Suprapubic skin (tissue), 4 donors: ENCODE data around the gene COX7B2.

Source experiments
- EP300 ChIP-seq: sonication (generic); formaldehyde crosslinking; IDR thresholded peaks from one replicate; pipeline ENCODE4 v1.6.1; 2017; ENCODE audit warnings: antibody characterized with exemption
- POLR2A ChIP-seq, 2 donors: fragments of 450-650 bp; IDR thresholded peaks; one replicate each; pipeline ENCODE4 v1.6.1; 2017; ENCODE audit warnings: antibody characterized with exemption in 2 of 2, mild to moderate bottlenecking in 2 of 2, moderate library complexity in 2 of 2
- POLR2AphosphoS5 ChIP-seq, 3 donors: sonication (generic); formaldehyde crosslinking; IDR thresholded peaks; one replicate each; pipeline ENCODE4 v1.6.1; 2017; ENCODE audit warnings: antibody characterized with exemption in 3 of 3
- TF ChIP-seq, protein P1 (sequence below), 2 donors: fragments of 200-600 bp in 1 of 2; fragments of 450-650 bp in 1 of 2; sonication (generic) in 1 of 2; IDR thresholded peaks; one replicate each; pipeline ENCODE4 v1.5.1; 2016 to 2019; ENCODE audit warnings: antibody characterized with exemption in 2 of 2, mild to moderate bottlenecking in 1 of 2, moderate library complexity in 1 of 2

- TF ChIP-seq, protein P1, sequence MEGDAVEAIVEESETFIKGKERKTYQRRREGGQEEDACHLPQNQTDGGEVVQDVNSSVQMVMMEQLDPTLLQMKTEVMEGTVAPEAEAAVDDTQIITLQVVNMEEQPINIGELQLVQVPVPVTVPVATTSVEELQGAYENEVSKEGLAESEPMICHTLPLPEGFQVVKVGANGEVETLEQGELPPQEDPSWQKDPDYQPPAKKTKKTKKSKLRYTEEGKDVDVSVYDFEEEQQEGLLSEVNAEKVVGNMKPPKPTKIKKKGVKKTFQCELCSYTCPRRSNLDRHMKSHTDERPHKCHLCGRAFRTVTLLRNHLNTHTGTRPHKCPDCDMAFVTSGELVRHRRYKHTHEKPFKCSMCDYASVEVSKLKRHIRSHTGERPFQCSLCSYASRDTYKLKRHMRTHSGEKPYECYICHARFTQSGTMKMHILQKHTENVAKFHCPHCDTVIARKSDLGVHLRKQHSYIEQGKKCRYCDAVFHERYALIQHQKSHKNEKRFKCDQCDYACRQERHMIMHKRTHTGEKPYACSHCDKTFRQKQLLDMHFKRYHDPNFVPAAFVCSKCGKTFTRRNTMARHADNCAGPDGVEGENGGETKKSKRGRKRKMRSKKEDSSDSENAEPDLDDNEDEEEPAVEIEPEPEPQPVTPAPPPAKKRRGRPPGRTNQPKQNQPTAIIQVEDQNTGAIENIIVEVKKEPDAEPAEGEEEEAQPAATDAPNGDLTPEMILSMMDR (IDR thresholded peaks at IDR 0.05), result no peak
- TF ChIP-seq POLR2A (IDR thresholded peaks at IDR 0.05), result no peak
- no peak for TF ChIP-seq EP300
- TF ChIP-seq POLR2AphosphoS5 (IDR thresholded peaks at IDR 0.05), result no peak
Observed at GRCh38 chr4:46717950-46718349, 191.1 kb downstream of the COX7B2 start.
